WTC11 (cell line): ENCODE measurements around the gene HSPG2. TPM values are rescaled to one million over a fixed set of nuclear protein-coding genes. Genes with fewer than 3 reads are reported as not detected.

Experiments used
- ATAC-seq: fragments of 200-7000 bp; cut with Tn5 transposase; 2 replicates; pipeline ENCODE4 v1.10.0; 2021; ENCODE audit warnings: mild to moderate bottlenecking, moderate library complexity
- CTCF ChIA-PET: fragments of 300-600 bp; sonication (Branson Sonifier 250); formaldehyde crosslinking; loops from one replicate; lab custom pipeline; 2021; ENCODE audit warnings: antibody characterized with exemption; lab: Charles Lee
- POLR2A ChIA-PET: fragments of 350-600 bp; sonication (Branson Sonifier 250); formaldehyde crosslinking; loops from one replicate; lab custom pipeline; 2021; ENCODE audit warnings: antibody characterized with exemption; lab: Charles Lee
- DNase-seq: peaks from one replicate; pipeline ENCODE4 v3.0.0; 2021; ENCODE audit warnings: low spot score
- H3K27ac Mint-ChIP-seq: 2 replicates; pipeline ENCODE4 v1.8.0; 2021; ENCODE audit warnings: mixed read lengths
- H3K27me3 Mint-ChIP-seq: 2 replicates; pipeline ENCODE4 v1.8.0; 2021; ENCODE audit warnings: low read depth, mild to moderate bottlenecking, moderate library complexity, mixed read lengths
- H3K36me3 Mint-ChIP-seq: 2 replicates; pipeline ENCODE4 v1.8.0; 2021; ENCODE audit warnings: mixed read lengths
- H3K4me1 Mint-ChIP-seq: 2 replicates; pipeline ENCODE4 v1.8.0; 2022; ENCODE audit warnings: mixed read lengths
- H3K4me3 Mint-ChIP-seq: 2 replicates; pipeline ENCODE4 v1.8.0; 2021; ENCODE audit warnings: mild to moderate bottlenecking, moderate library complexity, mixed read lengths
- H3K9me3 Mint-ChIP-seq: 2 replicates; pipeline ENCODE4 v1.8.0; 2021; ENCODE audit warnings: mixed read lengths
- CDX4 ChIP-seq: fragments of 250-450 bp; sonication (Bioruptor Pico); IDR thresholded peaks from 2 replicates; pipeline ENCODE4 v1.9.0; 2021; ENCODE audit warnings: moderate library complexity, mild to moderate bottlenecking, inconsistent platforms, borderline replicate concordance
- ETV6 ChIP-seq: sonication (generic); formaldehyde crosslinking; IDR thresholded peaks from 2 replicates; pipeline ENCODE4 v1.8.1; 2022; ENCODE audit warnings: mild to moderate bottlenecking, missing genetic modification reagents
- FOXP1 ChIP-seq: sonication (generic); formaldehyde crosslinking; IDR thresholded peaks from 2 replicates; pipeline ENCODE4 v1.8.0; 2022; ENCODE audit warnings: missing genetic modification reagents, mild to moderate bottlenecking, moderate library complexity, borderline replicate concordance
- JAZF1 ChIP-seq: fragments of 250-450 bp; sonication (Bioruptor Pico); IDR thresholded peaks from 2 replicates; pipeline ENCODE4 v1.9.0; 2021; ENCODE audit warnings: moderate library complexity, mild to moderate bottlenecking, inconsistent platforms
- MYBL2 ChIP-seq: sonication (generic); formaldehyde crosslinking; IDR thresholded peaks from 2 replicates; pipeline ENCODE4 v1.8.1; 2023; ENCODE audit warnings: mild to moderate bottlenecking, moderate library complexity, missing genetic modification reagents
- NR2C2 ChIP-seq: sonication (generic); formaldehyde crosslinking; IDR thresholded peaks from 2 replicates; pipeline ENCODE4 v1.8.0; 2022; ENCODE audit warnings: mild to moderate bottlenecking, missing genetic modification reagents
- OVOL2 ChIP-seq: fragments of 250-450 bp; sonication (Bioruptor Pico); IDR thresholded peaks from 2 replicates; pipeline ENCODE4 v1.9.0; 2021; ENCODE audit warnings: mild to moderate bottlenecking, borderline replicate concordance
- PRDM15 ChIP-seq: sonication (generic); formaldehyde crosslinking; IDR thresholded peaks from 2 replicates; pipeline ENCODE4 v1.8.0; 2022; ENCODE audit warnings: missing genetic modification reagents
- PRRX2 ChIP-seq: fragments of 250-450 bp; sonication (Bioruptor Pico); IDR thresholded peaks from 2 replicates; pipeline ENCODE4 v1.8.0; 2021; ENCODE audit warnings: mild to moderate bottlenecking
- SOX15 ChIP-seq: fragments of 250-450 bp; sonication (Bioruptor Pico); IDR thresholded peaks from 2 replicates; pipeline ENCODE4 v1.9.0; 2021; ENCODE audit warnings: mild to moderate bottlenecking
- ZNF121 ChIP-seq: sonication (generic); formaldehyde crosslinking; IDR thresholded peaks from 2 replicates; pipeline ENCODE4 v1.8.0; 2023; ENCODE audit warnings: missing genetic modification reagents
- ZNF281 ChIP-seq: sonication (generic); formaldehyde crosslinking; IDR thresholded peaks from 2 replicates; pipeline ENCODE4 v1.8.0; 2023; ENCODE audit warnings: mild to moderate bottlenecking, missing genetic modification reagents
- total RNA-seq: library from RNA; stranded (reverse); gene quantifications from 3 replicates; pipeline ENCODE4 v1.2.3, GENCODE V29; 2021
- TF ChIP-seq, protein P1 (sequence below): sonication (generic); formaldehyde crosslinking; conservative IDR thresholded peaks from 2 replicates; pipeline ENCODE4 v1.8.1; 2022; ENCODE audit warnings: mild to moderate bottlenecking, missing genetic modification reagents
- TF ChIP-seq, protein P2 (sequence below): sonication (generic); formaldehyde crosslinking; IDR thresholded peaks from 2 replicates; pipeline ENCODE4 v1.8.1; 2022; ENCODE audit warnings: low read depth, mild to moderate bottlenecking, moderate library complexity, missing genetic modification reagents, borderline replicate concordance
- TF ChIP-seq, protein P3 (sequence below): sonication (generic); formaldehyde crosslinking; IDR thresholded peaks from 2 replicates; pipeline ENCODE4 v1.8.0; 2022; ENCODE audit warnings: mild to moderate bottlenecking, missing genetic modification reagents
- TF ChIP-seq, protein P4 (sequence below): sonication (generic); formaldehyde crosslinking; IDR thresholded peaks from 2 replicates; pipeline ENCODE4 v1.8.1; 2023; ENCODE audit warnings: mild to moderate bottlenecking, missing genetic modification reagents
- TF ChIP-seq, protein P5 (sequence below): sonication (generic); formaldehyde crosslinking; IDR thresholded peaks from 2 replicates; pipeline ENCODE4 v1.8.1; 2023; ENCODE audit warnings: mild to moderate bottlenecking, missing genetic modification reagents, moderate library complexity

HSPG2 gene
- total RNA-seq, 1 experiment from 2014 or later, result 120 TPM

DNA sequence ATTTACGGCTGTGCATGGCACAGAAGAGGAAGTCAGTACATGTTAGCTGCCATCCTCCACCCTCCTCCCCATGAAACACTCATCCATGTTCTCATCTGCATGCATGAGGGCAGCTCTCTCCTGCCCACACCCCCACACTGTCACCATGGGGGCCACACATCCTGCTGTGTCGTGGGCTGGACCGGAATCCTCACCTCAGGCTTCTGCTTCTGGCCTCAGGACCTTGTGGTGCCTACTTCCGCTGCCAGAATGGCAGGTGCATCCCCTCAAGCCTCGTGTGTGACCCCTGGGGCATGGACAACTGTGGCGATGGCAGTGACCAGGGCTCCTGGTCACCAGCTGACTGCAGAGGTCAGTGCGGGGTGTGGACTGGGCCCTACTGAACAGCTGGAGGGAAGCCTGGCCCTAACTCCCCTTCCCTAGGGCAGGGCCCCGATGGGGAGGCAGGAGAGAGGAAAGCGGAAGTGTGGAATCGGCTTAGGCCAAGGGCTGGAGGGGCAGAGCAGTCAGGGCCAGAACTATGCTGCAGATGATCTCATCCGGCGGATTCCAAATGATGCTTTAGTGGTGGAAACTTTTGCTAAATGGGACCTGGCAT lies 121.3 kb downstream of the HSPG2 start (continued):
- no peak for TF ChIP-seq PRDM15
- TF ChIP-seq, protein P1, sequence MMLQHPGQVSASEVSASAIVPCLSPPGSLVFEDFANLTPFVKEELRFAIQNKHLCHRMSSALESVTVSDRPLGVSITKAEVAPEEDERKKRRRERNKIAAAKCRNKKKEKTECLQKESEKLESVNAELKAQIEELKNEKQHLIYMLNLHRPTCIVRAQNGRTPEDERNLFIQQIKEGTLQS (CRISPR knock-in tag), result no peak
- no peak for TF ChIP-seq SOX15 (CRISPR knock-in tag)
- no peak for TF ChIP-seq MYBL2 (CRISPR knock-in tag)
- TF ChIP-seq, protein P2, sequence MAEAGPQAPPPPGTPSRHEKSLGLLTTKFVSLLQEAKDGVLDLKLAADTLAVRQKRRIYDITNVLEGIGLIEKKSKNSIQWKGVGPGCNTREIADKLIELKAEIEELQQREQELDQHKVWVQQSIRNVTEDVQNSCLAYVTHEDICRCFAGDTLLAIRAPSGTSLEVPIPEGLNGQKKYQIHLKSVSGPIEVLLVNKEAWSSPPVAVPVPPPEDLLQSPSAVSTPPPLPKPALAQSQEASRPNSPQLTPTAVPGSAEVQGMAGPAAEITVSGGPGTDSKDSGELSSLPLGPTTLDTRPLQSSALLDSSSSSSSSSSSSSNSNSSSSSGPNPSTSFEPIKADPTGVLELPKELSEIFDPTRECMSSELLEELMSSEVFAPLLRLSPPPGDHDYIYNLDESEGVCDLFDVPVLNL (CRISPR knock-in tag), result no peak

DNA sequence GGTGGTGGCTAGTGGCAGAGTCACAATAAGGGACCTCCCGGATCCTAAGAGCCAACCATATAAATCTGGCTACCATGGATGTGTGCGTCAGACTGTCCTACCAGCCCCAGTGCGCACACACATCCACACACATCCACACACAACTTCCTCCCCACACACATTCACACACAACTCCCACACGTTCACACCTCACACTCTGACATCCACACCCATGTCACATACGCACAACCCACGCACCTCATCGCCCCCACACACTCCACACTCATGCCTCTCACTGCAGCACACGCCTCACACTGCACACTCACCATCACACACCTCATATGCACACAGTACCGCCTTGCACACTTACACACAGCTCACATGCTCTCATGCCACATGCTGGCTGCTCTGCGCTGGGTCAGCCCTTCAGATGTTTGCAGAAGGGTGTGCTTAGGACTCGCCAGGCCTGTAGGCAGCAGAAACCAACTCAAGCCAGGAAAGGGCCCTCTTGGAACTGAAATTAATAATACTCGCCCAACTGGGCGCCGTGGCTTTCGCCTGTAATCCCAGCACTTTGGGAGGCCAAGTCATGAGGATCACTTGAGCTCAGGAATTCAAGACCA lies 122.0 kb downstream of the HSPG2 start:
- H3K9me3 Mint-ChIP-seq, result no peaks in the 10 kb centered on the region
- peak overlapping the region; percentile 67 for H3K4me3 Mint-ChIP-seq
- no peak for ATAC-seq
- POLR2A ChIA-PET, result interaction anchor here (0.5 kb wide), 1 partner anchor 208 kb away, joined by 3 read pairs; no protein-coding TSS in a partner anchor
- TF ChIP-seq PRRX2 (CRISPR knock-in tag) (no peak), NR2C2 (0 out of 2 replicates have a peak, but pooled peaks have one; percentile 29)
- CTCF ChIA-PET, result no interaction called here
- peaks cover 17% of the 10 kb centered on the region for H3K27me3 Mint-ChIP-seq
- no peak for DNase-seq
- peaks cover 8% of the 10 kb centered on the region for H3K4me1 Mint-ChIP-seq
- H3K27ac Mint-ChIP-seq, result no peak overlapping the region
- H3K36me3 Mint-ChIP-seq, result no peaks in the 10 kb centered on the region

DNA sequence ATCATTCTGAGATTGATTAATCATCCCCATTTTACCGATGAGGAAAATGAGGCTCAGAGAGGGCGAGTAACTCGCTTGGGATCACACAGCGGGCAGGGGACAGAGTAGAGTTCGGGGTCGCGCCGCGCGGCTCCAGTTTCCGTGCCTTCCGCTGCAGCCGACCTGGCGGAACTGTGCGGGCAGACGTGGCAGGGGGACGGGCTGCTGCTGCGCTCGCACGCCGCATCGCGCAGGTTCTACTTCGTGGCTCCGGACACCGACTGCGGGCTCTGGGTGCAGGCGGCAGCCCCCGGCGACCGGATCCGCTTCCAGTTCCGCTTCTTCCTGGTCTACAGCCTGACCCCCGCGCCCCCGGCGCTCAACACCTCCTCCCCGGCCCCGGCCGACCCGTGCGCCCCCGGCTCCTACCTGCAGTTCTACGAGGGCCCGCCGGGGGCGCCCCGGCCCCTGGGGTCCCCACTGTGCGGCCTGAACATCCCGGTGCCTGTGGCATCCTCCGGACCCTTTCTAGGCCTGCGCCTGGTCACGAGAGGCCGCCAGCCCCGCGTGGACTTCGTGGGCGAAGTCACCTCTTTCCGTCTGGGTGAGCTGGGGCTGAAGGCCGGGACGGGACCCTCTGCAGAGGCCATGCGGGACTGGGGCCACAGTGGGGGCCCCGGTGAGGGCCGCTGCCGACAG lies 122.7 kb downstream of the HSPG2 start:
- Mint-ChIP-seq H3K9me3 (no peaks in the 10 kb centered on the region), H3K4me3 (peak overlapping the region; percentile 67), H3K27me3 (peaks cover 17% of the 10 kb centered on the region), H3K27ac (no peak overlapping the region), H3K36me3 (no peaks in the 10 kb centered on the region), H3K4me1 (peaks cover 8% of the 10 kb centered on the region)
- ChIA-PET POLR2A (no interaction called here), CTCF (no interaction called here)
- ATAC-seq, result peak; percentile 89
- peak; percentile 82 for DNase-seq
- TF ChIP-seq, protein P3, sequence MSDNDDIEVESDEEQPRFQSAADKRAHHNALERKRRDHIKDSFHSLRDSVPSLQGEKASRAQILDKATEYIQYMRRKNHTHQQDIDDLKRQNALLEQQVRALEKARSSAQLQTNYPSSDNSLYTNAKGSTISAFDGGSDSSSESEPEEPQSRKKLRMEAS (CRISPR knock-in tag), result no peak
- TF ChIP-seq JAZF1 (CRISPR knock-in tag) (no peak), OVOL2 (CRISPR knock-in tag) (no peak), ZNF281 (no peak), ETV6 (CRISPR knock-in tag) (no peak; the same call in 1 of the 2 replicates), PRRX2 (CRISPR knock-in tag) (no peak), ZNF121 (CRISPR knock-in tag) (peak; percentile 88), FOXP1 (no peak), CDX4 (CRISPR knock-in tag) (no peak)
- TF ChIP-seq, protein P4, sequence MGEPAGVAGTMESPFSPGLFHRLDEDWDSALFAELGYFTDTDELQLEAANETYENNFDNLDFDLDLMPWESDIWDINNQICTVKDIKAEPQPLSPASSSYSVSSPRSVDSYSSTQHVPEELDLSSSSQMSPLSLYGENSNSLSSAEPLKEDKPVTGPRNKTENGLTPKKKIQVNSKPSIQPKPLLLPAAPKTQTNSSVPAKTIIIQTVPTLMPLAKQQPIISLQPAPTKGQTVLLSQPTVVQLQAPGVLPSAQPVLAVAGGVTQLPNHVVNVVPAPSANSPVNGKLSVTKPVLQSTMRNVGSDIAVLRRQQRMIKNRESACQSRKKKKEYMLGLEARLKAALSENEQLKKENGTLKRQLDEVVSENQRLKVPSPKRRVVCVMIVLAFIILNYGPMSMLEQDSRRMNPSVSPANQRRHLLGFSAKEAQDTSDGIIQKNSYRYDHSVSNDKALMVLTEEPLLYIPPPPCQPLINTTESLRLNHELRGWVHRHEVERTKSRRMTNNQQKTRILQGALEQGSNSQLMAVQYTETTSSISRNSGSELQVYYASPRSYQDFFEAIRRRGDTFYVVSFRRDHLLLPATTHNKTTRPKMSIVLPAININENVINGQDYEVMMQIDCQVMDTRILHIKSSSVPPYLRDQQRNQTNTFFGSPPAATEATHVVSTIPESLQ (CRISPR knock-in tag), result no peak
- TF ChIP-seq, protein P5, sequence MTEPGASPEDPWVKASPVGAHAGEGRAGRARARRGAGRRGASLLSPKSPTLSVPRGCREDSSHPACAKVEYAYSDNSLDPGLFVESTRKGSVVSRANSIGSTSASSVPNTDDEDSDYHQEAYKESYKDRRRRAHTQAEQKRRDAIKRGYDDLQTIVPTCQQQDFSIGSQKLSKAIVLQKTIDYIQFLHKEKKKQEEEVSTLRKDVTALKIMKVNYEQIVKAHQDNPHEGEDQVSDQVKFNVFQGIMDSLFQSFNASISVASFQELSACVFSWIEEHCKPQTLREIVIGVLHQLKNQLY, result no peak
